B cell (primary cell): ENCODE data around the gene TGM3. TPM values are rescaled to one million over a fixed set of nuclear protein-coding genes. Genes with fewer than 3 reads are reported as not detected.

ENCODE experiments used
- ATAC-seq: fragments of 200-7000 bp; cut with Tn5 transposase; one replicate; pipeline ENCODE4 v1.10.0; 2021; ENCODE audit warnings: low read depth, mild to moderate bottlenecking, moderate number of reproducible peaks, moderate library complexity
- CTCF ChIA-PET: fragments of 350-600 bp; sonication (Branson Sonifier 250); formaldehyde crosslinking; loops from one replicate; lab custom pipeline; 2021; ENCODE audit warnings: antibody characterized with exemption, inconsistent platforms; lab: Charles Lee
- POLR2A ChIA-PET: fragments of 350-600 bp; sonication (Branson Sonifier 250); formaldehyde crosslinking; loops from one replicate; lab custom pipeline; 2021; ENCODE audit warnings: antibody characterized with exemption; lab: Charles Lee
- DNase-seq: peaks from one replicate; pipeline ENCODE4 v3.0.0; 2013
- H2AFZ ChIP-seq: 2 replicates; pipeline ENCODE4 v1.6.1; 2012; ENCODE audit warnings: mild to moderate bottlenecking, low read depth, low read length; ENCODE audit not compliant: insufficient read depth, poor library complexity, severe bottlenecking
- H3K27ac ChIP-seq, 2 donors: 1 replicate in 1 of 2; 2 replicates in 1 of 2; pipeline ENCODE4 v1.5.1; 2012 to 2013; ENCODE audit warnings: low read length in 2 of 2, mild to moderate bottlenecking in 2 of 2, moderate library complexity in 1 of 2
- H3K27me3 ChIP-seq, 4 experiments: fragments of 200-600 bp in 1 of 4; sonication (generic) in 1 of 4; replicated peaks in 1 of 4; 1 replicate in 2 of 4; 2 replicates in 2 of 4; pipeline versions ENCODE4 v1.6.1 to v1.7.0; 2013 to 2016; ENCODE audit warnings: low read length in 3 of 4, mild to moderate bottlenecking in 2 of 4, mixed read lengths in 1 of 4, moderate library complexity in 1 of 4; ENCODE audit not compliant: insufficient read depth in 4 of 4, control insufficient read depth in 3 of 4; ENCODE audit errors: control extremely low read depth in 1 of 4
- H3K36me3 ChIP-seq, 2 experiments: replicated peaks in 1 of 2; 1 replicate in 1 of 2; 2 replicates in 1 of 2; pipeline versions ENCODE4 v1.6.1 to v1.7.1; 2013; ENCODE audit warnings: low read length in 1 of 2; ENCODE audit not compliant: insufficient read depth in 2 of 2, control insufficient read depth in 1 of 2; ENCODE audit errors: control extremely low read depth in 1 of 2, extremely low read depth in 1 of 2
- H3K4me1 ChIP-seq, 2 donors: fragments of 200-600 bp in 1 of 2; sonication (generic) in 1 of 2; 1 replicate in 1 of 2; 2 replicates in 1 of 2; pipeline versions ENCODE4 v1.5.1 to v1.6.1; 2013 to 2017; ENCODE audit warnings: low read length in 2 of 2; ENCODE audit not compliant: control insufficient read depth in 2 of 2, insufficient read depth in 2 of 2
- H3K4me2 ChIP-seq: replicated peaks from 2 replicates; pipeline ENCODE3; 2012; ENCODE audit warnings: mild to moderate bottlenecking, low read depth, low read length; ENCODE audit not compliant: poor library complexity, severe bottlenecking
- H3K4me3 ChIP-seq, 5 experiments: fragments of 200-600 bp in 1 of 5; sonication (generic) in 1 of 5; 1 replicate in 3 of 5; 2 replicates in 2 of 5; pipeline versions ENCODE4 v1.5.1 to v1.7.0; 2011 to 2016; ENCODE audit warnings: low read length in 4 of 5, mild to moderate bottlenecking in 4 of 5, low read depth in 2 of 5, control low read depth in 1 of 5, moderate library complexity in 1 of 5; ENCODE audit not compliant: insufficient read depth in 1 of 5; ENCODE audit errors: control extremely low read depth in 1 of 5, extremely low read depth in 1 of 5
- H3K79me2 ChIP-seq: fragments of 200-600 bp; sonication (generic); one replicate; pipeline ENCODE4 v1.6.0; 2016; ENCODE audit warnings: low read length; ENCODE audit not compliant: control insufficient read depth, insufficient read depth
- H3K9ac ChIP-seq: fragments of 200-600 bp; sonication (generic); 2 replicates; pipeline ENCODE4 v1.6.1; 2017; ENCODE audit warnings: mild to moderate bottlenecking, low read length, moderate library complexity
- H3K9me3 ChIP-seq, 3 donors: one replicate each; pipeline versions ENCODE4 v1.6.1 to v1.7.1; 2013; ENCODE audit warnings: low read length in 2 of 3; ENCODE audit not compliant: control insufficient read depth in 2 of 3, insufficient read depth in 1 of 3; ENCODE audit errors: control extremely low read depth in 1 of 3
- H4K20me1 ChIP-seq: 2 replicates; pipeline ENCODE4 v1.6.0; 2012; ENCODE audit warnings: mild to moderate bottlenecking, low read length; ENCODE audit not compliant: insufficient read depth, control insufficient read depth, poor library complexity, severe bottlenecking
- H3K27ac Mint-ChIP-seq: one replicate; pipeline ENCODE4 v1.8.0; 2021; ENCODE audit warnings: mixed read lengths
- H3K27me3 Mint-ChIP-seq: one replicate; pipeline ENCODE4 v1.8.0; 2021; ENCODE audit warnings: mixed read lengths
- H3K4me1 Mint-ChIP-seq: one replicate; pipeline ENCODE4 v1.8.0; 2021; ENCODE audit warnings: mixed read lengths
- H3K4me3 Mint-ChIP-seq: one replicate; pipeline ENCODE4 v1.8.0; 2021; ENCODE audit warnings: mixed read lengths
- H3K9me3 Mint-ChIP-seq: one replicate; pipeline ENCODE4 v1.8.0; 2022; ENCODE audit warnings: mixed read lengths; ENCODE audit not compliant: insufficient read depth
- EZH2 ChIP-seq: IDR thresholded peaks from 2 replicates; pipeline ENCODE4 v1.6.1; 2012; ENCODE audit warnings: borderline replicate concordance, low read depth, mild to moderate bottlenecking, moderate library complexity, low read length; ENCODE audit not compliant: insufficient read depth, poor library complexity, severe bottlenecking
- WGBS: methylation state at CpG from one replicate; pipeline ENCODE4 v1.1.5; 2013; ENCODE audit warnings: missing lambda C conversion rate; ENCODE audit not compliant: insufficient coverage; 5-methylcytosine and 5-hydroxymethylcytosine counted together
- intact Hi-C: fragments of 100-400 bp; cut with micrococcal nuclease; formaldehyde crosslinking; loops from one replicate; pipeline ENCODE4 v1.10.0; 2022
- polyA plus RNA-seq: library from polyadenylated mRNA; depleted of rRNA; stranded (reverse); fragments of >200 nt; gene quantifications from 2 replicates; pipeline ENCODE4 v1.2.3, GENCODE V29; 2012
- total RNA-seq, 2 donors: library from RNA; stranded (reverse); fragments of 120-200 nt in 1 of 2; gene quantifications; 1 replicate in 1 of 2; 2 replicates in 1 of 2; pipeline versions ENCODE4 v1.2.3 to v1.2.4, GENCODE V29; 2013 to 2022
- TF ChIP-seq, protein P1 (sequence below): fragments of 200-600 bp; IDR thresholded peaks from one replicate; pipeline ENCODE4 v1.8.0; 2022; ENCODE audit warnings: antibody characterized with exemption, mild to moderate bottlenecking

TGM3 gene
- total and polyA plus RNA-seq, 2 donors (not counting 1 experiment from before 2014, with no cell fraction given): not detected

DNA sequence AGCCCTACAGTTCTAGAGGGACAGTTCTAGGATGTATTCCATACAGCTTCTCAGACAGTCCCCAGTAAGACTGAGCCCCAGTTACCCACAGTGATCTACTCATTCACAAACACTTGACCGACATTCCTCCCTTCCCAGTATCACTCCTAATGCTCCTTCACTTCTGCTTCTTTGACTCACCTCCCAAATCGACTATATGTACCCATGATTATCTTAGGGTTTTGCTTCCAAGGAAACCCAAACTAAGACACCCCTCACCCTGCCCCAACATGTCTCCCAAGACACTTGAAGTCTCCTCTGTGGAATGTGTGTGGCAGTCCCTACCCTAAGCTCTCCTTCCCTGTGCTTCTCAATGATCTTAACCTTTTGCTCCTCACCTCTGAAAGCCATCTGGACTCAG lies 61.3 kb downstream of the TGM3 start:
- Histone ChIP-seq H3K4me1 (peaks cover 0 to 2% of the 10 kb centered on the region in 2 donors), H3K27me3 (peaks cover 0 to 4% (median 1%) of the 10 kb centered on the region in 4 experiments), H3K79me2 (no peaks in the 10 kb centered on the region), H4K20me1 (no peaks in the 10 kb centered on the region), H3K36me3 (no peaks in the 10 kb centered on the region), H3K27ac (no peak overlapping the region), H3K4me3 (no peak overlapping the region), H3K4me2 (no peak overlapping the region), H2AFZ (no peak overlapping the region), H3K9ac (no peak overlapping the region), H3K9me3 (peaks cover 0 to 11% (median 5%) of the 10 kb centered on the region in 3 donors)
- peaks cover 4% of the 10 kb centered on the region for H3K27me3 Mint-ChIP-seq
- H3K4me3 Mint-ChIP-seq: no peak overlapping the region
- intact Hi-C loops: no loop called here
- DNase-seq (no peak), ATAC-seq (no peak)
- no peak for TF ChIP-seq EZH2
- TF ChIP-seq, protein P1, sequence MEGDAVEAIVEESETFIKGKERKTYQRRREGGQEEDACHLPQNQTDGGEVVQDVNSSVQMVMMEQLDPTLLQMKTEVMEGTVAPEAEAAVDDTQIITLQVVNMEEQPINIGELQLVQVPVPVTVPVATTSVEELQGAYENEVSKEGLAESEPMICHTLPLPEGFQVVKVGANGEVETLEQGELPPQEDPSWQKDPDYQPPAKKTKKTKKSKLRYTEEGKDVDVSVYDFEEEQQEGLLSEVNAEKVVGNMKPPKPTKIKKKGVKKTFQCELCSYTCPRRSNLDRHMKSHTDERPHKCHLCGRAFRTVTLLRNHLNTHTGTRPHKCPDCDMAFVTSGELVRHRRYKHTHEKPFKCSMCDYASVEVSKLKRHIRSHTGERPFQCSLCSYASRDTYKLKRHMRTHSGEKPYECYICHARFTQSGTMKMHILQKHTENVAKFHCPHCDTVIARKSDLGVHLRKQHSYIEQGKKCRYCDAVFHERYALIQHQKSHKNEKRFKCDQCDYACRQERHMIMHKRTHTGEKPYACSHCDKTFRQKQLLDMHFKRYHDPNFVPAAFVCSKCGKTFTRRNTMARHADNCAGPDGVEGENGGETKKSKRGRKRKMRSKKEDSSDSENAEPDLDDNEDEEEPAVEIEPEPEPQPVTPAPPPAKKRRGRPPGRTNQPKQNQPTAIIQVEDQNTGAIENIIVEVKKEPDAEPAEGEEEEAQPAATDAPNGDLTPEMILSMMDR: no peak
- CTCF ChIA-PET: no interaction called here
- peaks cover 7% of the 10 kb centered on the region for H3K9me3 Mint-ChIP-seq
- H3K4me1 Mint-ChIP-seq: no peaks in the 10 kb centered on the region
- POLR2A ChIA-PET: no interaction called here
- WGBS: 80% methylated on average over 2 of the region's 2 CpGs
- no peak overlapping the region for H3K27ac Mint-ChIP-seq

DNA sequence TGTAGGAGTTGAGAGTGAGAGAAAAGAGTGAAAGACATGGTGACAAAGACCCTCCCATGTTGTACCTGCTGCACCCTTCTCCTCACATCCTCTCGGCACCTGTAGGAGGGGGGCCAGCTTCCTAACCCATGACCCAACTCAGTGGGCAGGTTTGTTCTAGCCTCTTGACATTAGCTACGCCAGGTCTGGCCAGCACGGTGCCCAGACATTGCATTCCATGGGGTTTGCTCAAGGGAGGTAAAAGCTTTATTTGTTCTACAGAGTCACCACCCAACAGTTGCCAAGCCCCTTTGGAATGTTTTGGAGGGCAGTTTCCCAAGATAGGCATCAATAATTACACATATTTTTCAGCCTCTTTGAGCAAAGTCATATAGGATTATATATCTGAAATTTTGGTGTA lies 62.2 kb downstream of the TGM3 start:
- H3K9me3 Mint-ChIP-seq: peaks cover 7% of the 10 kb centered on the region
- DNase-seq (no peak), ATAC-seq (no peak)
- no peaks in the 10 kb centered on the region for H3K36me3 ChIP-seq
- intact Hi-C loops: no loop called here
- TF ChIP-seq, protein P1: no peak
- TF ChIP-seq EZH2: no peak
- no peak overlapping the region for H3K4me3 ChIP-seq
- no peak overlapping the region for H3K4me3 Mint-ChIP-seq
- H3K9me3 ChIP-seq: peaks cover 0 to 11% (median 3%) of the 10 kb centered on the region in 3 donors
- H3K79me2 ChIP-seq: no peaks in the 10 kb centered on the region
- ChIA-PET POLR2A (no interaction called here), CTCF (interaction anchor here (2.2 kb wide), 1 partner anchor 9 kb away, joined by 5 read pairs; no protein-coding TSS in a partner anchor)
- no peaks in the 10 kb centered on the region for H4K20me1 ChIP-seq
- WGBS: no CpG with 5 or more reads among the region's 3 CpGs
- H3K4me1 ChIP-seq: no peaks in the 10 kb centered on the region
- H3K4me1 Mint-ChIP-seq: no peaks in the 10 kb centered on the region
- no peak overlapping the region for H2AFZ ChIP-seq
- H3K27ac ChIP-seq: no peak overlapping the region
- H3K4me2 ChIP-seq: no peak overlapping the region
- peaks cover 0 to 4% (median 1%) of the 10 kb centered on the region in 4 experiments for H3K27me3 ChIP-seq
- H3K27me3 Mint-ChIP-seq: peaks cover 4% of the 10 kb centered on the region
- no peak overlapping the region for H3K9ac ChIP-seq
- H3K27ac Mint-ChIP-seq: no peak overlapping the region
